Aorta (tissue), 5 donors: Measurements from ENCODE around the gene LNPEP. TPM values are rescaled to one million over a fixed set of nuclear protein-coding genes. Genes with fewer than 3 reads are reported as not detected.

Experiments used
- ATAC-seq: fragments of 200-7000 bp; cut with Tn5 transposase; one replicate; pipeline ENCODE4 v1.9.1; 2022; ENCODE audit warnings: moderate library complexity; ENCODE audit not compliant: low FRiP score
- DNase-seq, 2 donors: peaks; one replicate each; pipeline ENCODE4 v3.0.0-alpha.2; 2020
- H3K27ac ChIP-seq, 2 donors: one replicate each; pipeline ENCODE4 v1.5.1; 2013; ENCODE audit warnings: low read length in 2 of 2, mild to moderate bottlenecking in 2 of 2, moderate library complexity in 2 of 2, control low read depth in 1 of 2, inconsistent platforms in 1 of 2, low read depth in 1 of 2
- H3K27me3 ChIP-seq, 2 donors: one replicate each; pipeline ENCODE4 v1.6.1; 2013; ENCODE audit warnings: control low read depth in 1 of 2, low read length in 1 of 2, mild to moderate bottlenecking in 1 of 2, moderate library complexity in 1 of 2; ENCODE audit not compliant: insufficient read depth in 2 of 2, control insufficient read depth in 1 of 2
- H3K36me3 ChIP-seq, 2 donors: one replicate each; pipeline ENCODE4 v1.6.1; 2013; ENCODE audit warnings: control low read depth in 1 of 2, low read length in 1 of 2, mild to moderate bottlenecking in 1 of 2; ENCODE audit not compliant: insufficient read depth in 2 of 2, control insufficient read depth in 1 of 2
- H3K4me1 ChIP-seq, 2 donors: one replicate each; pipeline ENCODE4 v1.6.1; 2013; ENCODE audit warnings: low read length in 2 of 2, control low read depth in 1 of 2, mild to moderate bottlenecking in 1 of 2, moderate library complexity in 1 of 2; ENCODE audit not compliant: insufficient read depth in 2 of 2, control insufficient read depth in 1 of 2
- H3K4me3 ChIP-seq, 2 donors: one replicate each; pipeline ENCODE4 v1.5.1; 2013; ENCODE audit warnings: low read length in 2 of 2, control low read depth in 1 of 2, mild to moderate bottlenecking in 1 of 2
- H3K9me3 ChIP-seq: one replicate; pipeline ENCODE4 v1.6.1; 2013; ENCODE audit warnings: mild to moderate bottlenecking, low read length; ENCODE audit not compliant: control insufficient read depth
- WGBS, 2 donors: extraction: QIAGEN DNeasy Blood & Tissue Kit; methylation state at CpG; one replicate each; pipeline ENCODE4 v1.1.7; 2013; 5-methylcytosine and 5-hydroxymethylcytosine counted together
- intact Hi-C, 2 donors: fragments of 100-400 bp; cut with DNase I; formaldehyde crosslinking; loops; one replicate each; pipeline versions ENCODE4 v1.14.2 to v1.15.0; 2022
- polyA plus RNA-seq, 2 donors: library from polyadenylated mRNA; stranded (reverse); fragments of 200-250 nt; gene quantifications; one replicate each; pipeline ENCODE4 v1.2.3, GENCODE V29; 2013
- total RNA-seq, 2 donors: library from RNA; stranded (reverse); fragmentation: NEBNext Ultra II Directional; extraction: Animal tissue kit (Norgen Biotek cat#: 25700); gene quantifications; one replicate each; pipeline ENCODE4 v1.2.1, GENCODE V29; 2021
- donor health status: healthy with polysubstance abuse.
- donor health status: Bipolar disorder and iron deficiency.
- donor health status: DM: no; HTN: no; CAD: no.
- donor health status: DM: no; HTN: no; CAD: no.
- donor health status: DM: yes; HTN: yes; CAD: no.

Gene LNPEP
- total and polyA plus RNA-seq, 4 donors: 3.1 to 69.8 (median 29.5) TPM

GRCh38 chr5:96904054-96904931, 31.6 kb upstream of the LNPEP start:
- Histone ChIP-seq H3K36me3 (no peaks in the 10 kb centered on the region), H3K27me3 (no peaks in the 10 kb centered on the region), H3K27ac (no peak overlapping the region), H3K4me3 (no peak overlapping the region), H3K4me1 (no peaks in the 10 kb centered on the region), H3K9me3 (no peaks in the 10 kb centered on the region)
- intact Hi-C loops: no loop called here
- ATAC-seq (no peak), DNase-seq (no peak)
- 68 to 71% methylated on average over 3 of the region's 3 CpGs for WGBS, 2 donors

GRCh38 chr5:96905864-96906263, 30.0 kb upstream of the LNPEP start:
- no peak overlapping the region for H3K27ac ChIP-seq
- intact Hi-C loops: no loop called here
- WGBS, 2 donors: 96 to 99% methylated on average over 3 of the region's 3 CpGs
- no peaks in the 10 kb centered on the region for H3K4me1 ChIP-seq
- H3K9me3 ChIP-seq: no peaks in the 10 kb centered on the region
- H3K36me3 ChIP-seq: no peaks in the 10 kb centered on the region
- ATAC-seq (no peak), DNase-seq (no peak)
- H3K27me3 ChIP-seq: no peaks in the 10 kb centered on the region
- no peak overlapping the region for H3K4me3 ChIP-seq

GRCh38 chr5:96909003-96909402, 26.9 kb upstream of the LNPEP start:
- ATAC-seq: no peak
- WGBS, 2 donors: 75 to 79% methylated on average over 4 of the region's 4 CpGs
- H3K27ac ChIP-seq: no peak overlapping the region
- H3K4me1 ChIP-seq: no peaks in the 10 kb centered on the region
- no peaks in the 10 kb centered on the region for H3K27me3 ChIP-seq
- no peaks in the 10 kb centered on the region for H3K9me3 ChIP-seq
- H3K36me3 ChIP-seq: no peaks in the 10 kb centered on the region
- no peak overlapping the region for H3K4me3 ChIP-seq
- no peak for DNase-seq
- intact Hi-C loops: no loop called here

GRCh38 chr5:96909435-96909834, 26.4 kb upstream of the LNPEP start:
- no peaks in the 10 kb centered on the region for H3K4me1 ChIP-seq
- DNase-seq: no peak
- no peak overlapping the region for H3K4me3 ChIP-seq
- H3K27ac ChIP-seq: no peak overlapping the region
- H3K27me3 ChIP-seq: no peaks in the 10 kb centered on the region
- ATAC-seq: no peak
- no peaks in the 10 kb centered on the region for H3K9me3 ChIP-seq
- WGBS, 2 donors: 93% methylated on average over 4 of the region's 4 CpGs
- intact Hi-C loops: no loop called here
- H3K36me3 ChIP-seq: no peaks in the 10 kb centered on the region

- no peak for DNase-seq
- H3K36me3 ChIP-seq: no peaks in the 10 kb centered on the region
- intact Hi-C loops: no loop called here
- H3K4me1 ChIP-seq: no peaks in the 10 kb centered on the region
- H3K27me3 ChIP-seq: no peaks in the 10 kb centered on the region
- H3K4me3 ChIP-seq: no peak overlapping the region
- no peak overlapping the region for H3K27ac ChIP-seq
- H3K9me3 ChIP-seq: no peaks in the 10 kb centered on the region
- ATAC-seq: no peak
- WGBS, 2 donors: 97 to 98% methylated on average over 2 of the region's 2 CpGs
Measured at GRCh38 chr5:96911139-96911538, 24.7 kb upstream of the LNPEP start.

- H3K36me3 ChIP-seq: no peaks in the 10 kb centered on the region
- H3K4me3 ChIP-seq: no peak overlapping the region
- no peak overlapping the region for H3K27ac ChIP-seq
- no peaks in the 10 kb centered on the region for H3K4me1 ChIP-seq
- no peaks in the 10 kb centered on the region for H3K9me3 ChIP-seq
- intact Hi-C loops: no loop called here
- WGBS, 2 donors: 74 to 79% methylated on average over 2 of the region's 2 CpGs
- ATAC-seq (no peak), DNase-seq (no peak)
- no peaks in the 10 kb centered on the region for H3K27me3 ChIP-seq
Measured at GRCh38 chr5:96913233-96913632, 22.6 kb upstream of the LNPEP start.

- intact Hi-C loops: no loop called here
- no peak overlapping the region for H3K27ac ChIP-seq
- WGBS, 2 donors: 95 to 98% methylated on average over 4 of the region's 4 CpGs
- H3K4me3 ChIP-seq: no peak overlapping the region
- H3K4me1 ChIP-seq: no peaks in the 10 kb centered on the region
- DNase-seq (no peak), ATAC-seq (no peak)
- H3K36me3 ChIP-seq: no peaks in the 10 kb centered on the region
- no peaks in the 10 kb centered on the region for H3K27me3 ChIP-seq
- H3K9me3 ChIP-seq: no peaks in the 10 kb centered on the region
Measured at GRCh38 chr5:96919754-96920197, 16.1 kb upstream of the LNPEP start.

GRCh38 chr5:96920744-96921355, 15.0 kb upstream of the LNPEP start:
- Histone ChIP-seq H3K4me3 (no peak overlapping the region), H3K27ac (no peak overlapping the region), H3K9me3 (no peaks in the 10 kb centered on the region), H3K36me3 (no peaks in the 10 kb centered on the region), H3K4me1 (no peaks in the 10 kb centered on the region), H3K27me3 (no peaks in the 10 kb centered on the region)
- DNase-seq: no peak
- 82 to 86% methylated on average over 3 of the region's 3 CpGs for WGBS, 2 donors
- intact Hi-C loops: no loop called here
- no peak for ATAC-seq
